DND-41 (cell line): ENCODE data around the gene NYNRIN.

Source experiments
- ATAC-seq: fragments of 200-7000 bp; cut with Tn5 transposase; 3 replicates; pipeline ENCODE4 v1.9.1; 2021; ENCODE audit warnings: low read depth; ENCODE audit not compliant: insufficient read depth
- DNase-seq: peaks from one replicate; pipeline ENCODE4 v3.0.0-alpha.2; 2020
- H2AFZ ChIP-seq: 2 replicates; pipeline ENCODE4 v1.6.0; 2012; ENCODE audit warnings: low read depth, low read length
- H3K27ac ChIP-seq: 2 replicates; pipeline ENCODE4 v1.5.1; 2012; ENCODE audit warnings: low read length, inconsistent platforms
- H3K27me3 ChIP-seq: fragments of 200-600 bp; sonication (generic); 2 replicates; pipeline ENCODE4 v1.6.0; 2012; ENCODE audit warnings: low read length, mild to moderate bottlenecking, inconsistent platforms; ENCODE audit not compliant: insufficient read depth, poor library complexity
- H3K36me3 ChIP-seq: 2 replicates; pipeline ENCODE4 v1.5.1; 2012; ENCODE audit warnings: low read length, inconsistent platforms; ENCODE audit not compliant: insufficient read depth
- H3K4me1 ChIP-seq: 2 replicates; pipeline ENCODE4 v1.5.1; 2012; ENCODE audit warnings: mild to moderate bottlenecking, low read length; ENCODE audit not compliant: insufficient read depth
- H3K4me2 ChIP-seq: 2 replicates; pipeline ENCODE4 v1.6.0; 2012; ENCODE audit warnings: mild to moderate bottlenecking, moderate library complexity, low read length, inconsistent platforms; ENCODE audit not compliant: insufficient read depth
- H3K4me3 ChIP-seq, 2 experiments: fragments of 200-600 bp in 1 of 2; shearing (Covaris generic) in 1 of 2; 2 replicates each; pipeline ENCODE4 v1.5.1; 2012 to 2016; ENCODE audit warnings: inconsistent platforms in 2 of 2, low read length in 2 of 2, mild to moderate bottlenecking in 2 of 2, low read depth in 1 of 2, moderate library complexity in 1 of 2
- H3K79me2 ChIP-seq: 2 replicates; pipeline ENCODE4 v1.6.0; 2012; ENCODE audit warnings: low read length, inconsistent platforms; ENCODE audit not compliant: insufficient read depth
- H3K9ac ChIP-seq: 2 replicates; pipeline ENCODE4 v1.6.0; 2012; ENCODE audit warnings: low read depth, mild to moderate bottlenecking, inconsistent platforms, low read length, moderate library complexity
- H3K9me3 ChIP-seq: 2 replicates; pipeline ENCODE4 v1.5.1; 2012; ENCODE audit warnings: low read length, moderate library complexity, mild to moderate bottlenecking, inconsistent platforms; ENCODE audit not compliant: insufficient read depth, severe bottlenecking
- H4K20me1 ChIP-seq: 2 replicates; pipeline ENCODE4 v1.6.0; 2012; ENCODE audit warnings: low read length; ENCODE audit not compliant: insufficient read depth
- CTCF ChIP-seq: IDR thresholded peaks from 2 replicates; pipeline ENCODE4 v1.5.1; 2012; ENCODE audit warnings: borderline replicate concordance, low read length, moderate library complexity, mild to moderate bottlenecking; ENCODE audit not compliant: poor library complexity, severe bottlenecking; ENCODE audit errors: extremely low read depth
- EZH2 ChIP-seq: IDR thresholded peaks from 3 replicates; pipeline ENCODE4 v1.6.1; 2012; ENCODE audit warnings: borderline replicate concordance, low read depth, mild to moderate bottlenecking, moderate library complexity, low read length, inconsistent platforms; ENCODE audit not compliant: severe bottlenecking

NYNRIN gene

GRCh38 chr14:24438223-24439097 is 39.7 kb downstream of the NYNRIN start:
- no peak for ATAC-seq
- no peak overlapping the region for H3K4me2 ChIP-seq
- H4K20me1 ChIP-seq, result peaks cover 14% of the 10 kb centered on the region; the same call in 1 of the 2 replicates
- DNase-seq, result no peak
- no peaks in the 10 kb centered on the region for H3K9me3 ChIP-seq
- H3K36me3 ChIP-seq, result peaks cover 71% of the 10 kb centered on the region
- no peak overlapping the region for H3K27ac ChIP-seq
- H3K4me1 ChIP-seq, result peaks cover 49% of the 10 kb centered on the region
- no peak overlapping the region for H3K4me3 ChIP-seq
- H2AFZ ChIP-seq, result no peak overlapping the region
- no peaks in the 10 kb centered on the region for H3K27me3 ChIP-seq
- no peak for TF ChIP-seq CTCF
- TF ChIP-seq EZH2, result no peak
- no peak overlapping the region for H3K9ac ChIP-seq
- H3K79me2 ChIP-seq, result peaks cover 34% of the 10 kb centered on the region

GRCh38 chr14:24439257-24439656 is 40.5 kb downstream of the NYNRIN start:
- H2AFZ ChIP-seq, result no peak overlapping the region
- no peak for TF ChIP-seq CTCF
- peaks cover 14% of the 10 kb centered on the region; the same call in 1 of the 2 replicates for H4K20me1 ChIP-seq
- DNase-seq, result no peak
- no peak for ATAC-seq
- peaks cover 52% of the 10 kb centered on the region for H3K4me1 ChIP-seq
- no peak overlapping the region for H3K9ac ChIP-seq
- no peaks in the 10 kb centered on the region for H3K9me3 ChIP-seq
- H3K27me3 ChIP-seq, result no peaks in the 10 kb centered on the region
- H3K36me3 ChIP-seq, result peaks cover 63% of the 10 kb centered on the region
- peaks cover 36% of the 10 kb centered on the region for H3K79me2 ChIP-seq
- H3K4me2 ChIP-seq, result no peak overlapping the region
- no peak overlapping the region for H3K4me3 ChIP-seq
- no peak overlapping the region for H3K27ac ChIP-seq

DNA sequence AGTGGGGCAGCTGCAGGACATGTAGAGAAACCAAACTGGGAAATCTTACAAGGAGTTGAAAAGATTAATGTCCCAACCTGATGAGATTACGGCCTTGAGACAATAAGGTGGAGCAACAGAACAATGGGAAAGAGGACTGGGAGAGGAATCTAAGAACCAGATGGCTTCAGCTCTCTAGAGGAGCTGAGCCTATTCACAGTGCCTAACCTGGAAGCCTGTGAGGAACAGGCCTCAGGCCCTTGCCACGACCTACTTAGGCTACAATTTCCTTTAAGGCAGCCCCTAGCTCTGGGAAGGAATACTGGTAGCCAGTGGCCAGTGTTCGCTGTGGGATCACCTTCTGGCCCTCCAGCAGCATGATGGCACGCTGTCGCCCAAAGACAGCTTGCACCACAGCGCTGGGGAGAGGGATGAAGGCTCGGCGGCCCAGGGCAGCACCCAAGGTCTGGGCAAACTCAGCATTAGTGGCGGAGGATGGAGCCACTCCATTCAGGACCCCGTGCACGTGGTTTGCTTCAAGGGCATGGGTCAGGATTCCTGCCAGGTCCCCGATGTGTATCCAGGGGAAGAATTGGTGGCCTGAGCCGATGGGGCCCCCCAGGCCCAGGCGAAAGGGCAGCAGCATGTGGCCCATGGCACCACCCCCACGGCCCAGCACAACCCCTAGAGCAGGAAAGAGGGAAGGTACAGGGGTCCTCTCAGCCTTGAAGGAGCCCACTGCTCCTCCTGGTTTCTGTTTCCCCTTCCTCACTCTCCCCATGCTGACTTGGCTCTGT is 41.2 kb downstream of the NYNRIN start:
- H3K27ac ChIP-seq, result no peak overlapping the region
- peaks cover 52% of the 10 kb centered on the region for H3K4me1 ChIP-seq
- H3K9me3 ChIP-seq, result no peaks in the 10 kb centered on the region
- H3K9ac ChIP-seq, result no peak overlapping the region
- DNase-seq (no peak), ATAC-seq (no peak)
- H3K79me2 ChIP-seq, result peaks cover 36% of the 10 kb centered on the region
- H3K4me3 ChIP-seq, result no peak overlapping the region
- no peak overlapping the region for H2AFZ ChIP-seq
- peaks cover 14% of the 10 kb centered on the region; the same call in 1 of the 2 replicates for H4K20me1 ChIP-seq
- TF ChIP-seq EZH2 (no peak), CTCF (no peak)
- peaks cover 60% of the 10 kb centered on the region for H3K36me3 ChIP-seq
- peak overlapping the region; percentile 94; the same call in 1 of the 2 replicates for H3K4me2 ChIP-seq
- H3K27me3 ChIP-seq, result no peaks in the 10 kb centered on the region
